ENCODE measurements around the gene TECPR1.

DNA sequence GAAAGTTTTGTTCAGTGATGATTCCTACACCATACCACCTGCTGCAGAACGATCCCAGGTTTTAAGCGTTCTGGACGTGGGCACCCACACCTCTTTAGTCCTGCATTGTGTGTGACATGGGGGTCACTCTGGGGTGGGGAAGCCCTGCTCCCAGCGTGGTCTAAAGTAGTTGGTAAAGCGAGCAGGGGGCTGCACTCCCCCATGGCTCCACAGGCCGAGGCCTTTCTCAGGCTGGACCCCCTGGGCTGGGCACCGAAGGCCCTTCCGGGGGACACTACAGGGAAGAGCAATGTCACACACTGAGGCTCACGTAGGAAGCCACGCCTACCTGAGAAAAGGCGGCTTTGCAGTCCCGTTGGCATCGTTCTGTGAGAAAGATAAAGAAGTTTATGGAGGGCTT is 41.7 kb upstream of the TECPR1 start:
- no peak for TF ChIP-seq EZH2 (IDR thresholded peaks at IDR 0.05; ENCODE audit: low read length, missing control alignments)
- TF ChIP-seq, protein P1, sequence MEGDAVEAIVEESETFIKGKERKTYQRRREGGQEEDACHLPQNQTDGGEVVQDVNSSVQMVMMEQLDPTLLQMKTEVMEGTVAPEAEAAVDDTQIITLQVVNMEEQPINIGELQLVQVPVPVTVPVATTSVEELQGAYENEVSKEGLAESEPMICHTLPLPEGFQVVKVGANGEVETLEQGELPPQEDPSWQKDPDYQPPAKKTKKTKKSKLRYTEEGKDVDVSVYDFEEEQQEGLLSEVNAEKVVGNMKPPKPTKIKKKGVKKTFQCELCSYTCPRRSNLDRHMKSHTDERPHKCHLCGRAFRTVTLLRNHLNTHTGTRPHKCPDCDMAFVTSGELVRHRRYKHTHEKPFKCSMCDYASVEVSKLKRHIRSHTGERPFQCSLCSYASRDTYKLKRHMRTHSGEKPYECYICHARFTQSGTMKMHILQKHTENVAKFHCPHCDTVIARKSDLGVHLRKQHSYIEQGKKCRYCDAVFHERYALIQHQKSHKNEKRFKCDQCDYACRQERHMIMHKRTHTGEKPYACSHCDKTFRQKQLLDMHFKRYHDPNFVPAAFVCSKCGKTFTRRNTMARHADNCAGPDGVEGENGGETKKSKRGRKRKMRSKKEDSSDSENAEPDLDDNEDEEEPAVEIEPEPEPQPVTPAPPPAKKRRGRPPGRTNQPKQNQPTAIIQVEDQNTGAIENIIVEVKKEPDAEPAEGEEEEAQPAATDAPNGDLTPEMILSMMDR (conservative IDR thresholded peaks at IDR 0.05 in 1 of 2, IDR thresholded peaks at IDR 0.05 in 1 of 2; ENCODE audit: low read depth in 1 of 2, low read length in 2 of 2), result no peak
